Effector memory CD4-positive, alpha-beta T cell (primary cell): ENCODE measurements around the gene KCNQ1OT1.

Experiments
- DNase-seq, 3 donors: peaks; one replicate each; pipeline ENCODE4 v3.0.0-alpha.2; 2020
- H3K27ac ChIP-seq: 2 replicates; pipeline ENCODE4 v1.7.0; 2013; ENCODE audit warnings: mild to moderate bottlenecking, low read length, moderate library complexity; ENCODE audit not compliant: insufficient read depth, poor library complexity, severe bottlenecking
- H3K27me3 ChIP-seq: replicated peaks from 2 replicates; pipeline ENCODE4 v1.7.0; 2013; ENCODE audit warnings: mild to moderate bottlenecking, low read length; ENCODE audit not compliant: insufficient read depth, control insufficient read depth, poor library complexity, severe bottlenecking
- H3K36me3 ChIP-seq: 2 replicates; pipeline ENCODE4 v1.7.0; 2013; ENCODE audit warnings: mild to moderate bottlenecking, low read length, moderate library complexity; ENCODE audit not compliant: control insufficient read depth, insufficient read depth
- H3K4me1 ChIP-seq: 2 replicates; pipeline ENCODE4 v1.7.0; 2013; ENCODE audit warnings: low read length, mild to moderate bottlenecking; ENCODE audit not compliant: control insufficient read depth, insufficient read depth, poor library complexity, severe bottlenecking
- H3K4me3 ChIP-seq: 2 replicates; pipeline ENCODE4 v1.7.0; 2013; ENCODE audit warnings: low read length, low read depth, mild to moderate bottlenecking; ENCODE audit not compliant: insufficient read depth, poor library complexity, severe bottlenecking
- H3K9me3 ChIP-seq: 2 replicates; pipeline ENCODE4 v1.7.0; 2013; ENCODE audit warnings: mild to moderate bottlenecking, low read length, moderate library complexity; ENCODE audit not compliant: control insufficient read depth

The KCNQ1OT1 gene

GRCh38 chr11:2563213-2564007 lies 136.4 kb downstream of the KCNQ1OT1 start:
- Histone ChIP-seq H3K9me3 (no peaks in the 10 kb centered on the region), H3K27ac (no peak overlapping the region), H3K36me3 (no peaks in the 10 kb centered on the region), H3K27me3 (no peaks in the 10 kb centered on the region), H3K4me1 (peaks cover 7% of the 10 kb centered on the region), H3K4me3 (no peak overlapping the region)
- DNase-seq, result no peak

- peaks cover 7% of the 10 kb centered on the region for H3K4me1 ChIP-seq
- no peak for DNase-seq
- H3K27me3 ChIP-seq, result no peaks in the 10 kb centered on the region
- no peaks in the 10 kb centered on the region for H3K36me3 ChIP-seq
- no peak overlapping the region for H3K4me3 ChIP-seq
- H3K27ac ChIP-seq, result no peak overlapping the region
- H3K9me3 ChIP-seq, result no peaks in the 10 kb centered on the region
Measured at GRCh38 chr11:2562890-2563212, 136.9 kb downstream of the KCNQ1OT1 start.

GRCh38 chr11:2561696-2562581 lies 137.9 kb downstream of the KCNQ1OT1 start:
- DNase-seq, result no peak
- peaks cover 7% of the 10 kb centered on the region for H3K4me1 ChIP-seq
- H3K4me3 ChIP-seq, result no peak overlapping the region
- H3K27ac ChIP-seq, result no peak overlapping the region
- no peaks in the 10 kb centered on the region for H3K9me3 ChIP-seq
- no peaks in the 10 kb centered on the region for H3K36me3 ChIP-seq
- no peaks in the 10 kb centered on the region for H3K27me3 ChIP-seq

- Histone ChIP-seq H3K36me3 (no peaks in the 10 kb centered on the region), H3K4me3 (no peak overlapping the region), H3K27me3 (no peaks in the 10 kb centered on the region)
Measured at GRCh38 chr11:2559527-2560311, 140.1 kb downstream of the KCNQ1OT1 start.

GRCh38 chr11:2558861-2559526 lies 140.8 kb downstream of the KCNQ1OT1 start:
- H3K27ac ChIP-seq, result no peak overlapping the region
- no peaks in the 10 kb centered on the region for H3K9me3 ChIP-seq
- no peaks in the 10 kb centered on the region for H3K36me3 ChIP-seq
- H3K4me3 ChIP-seq, result no peak overlapping the region
- peaks cover 7% of the 10 kb centered on the region for H3K4me1 ChIP-seq
- H3K27me3 ChIP-seq, result no peaks in the 10 kb centered on the region
- DNase-seq, result no peak

More at GRCh38 chr11:2559527-2560311, 140.1 kb downstream of the KCNQ1OT1 start:
- Histone ChIP-seq H3K4me1 (peaks cover 7% of the 10 kb centered on the region), H3K9me3 (no peaks in the 10 kb centered on the region), H3K27ac (no peak overlapping the region)
- no peak for DNase-seq

GRCh38 chr11:2558397-2558796 lies 141.4 kb downstream of the KCNQ1OT1 start:
- Histone ChIP-seq H3K36me3 (no peaks in the 10 kb centered on the region), H3K27ac (no peak overlapping the region), H3K4me3 (no peak overlapping the region), H3K27me3 (no peaks in the 10 kb centered on the region), H3K9me3 (no peaks in the 10 kb centered on the region), H3K4me1 (peaks cover 7% of the 10 kb centered on the region)
- no peak for DNase-seq
